ENCODE measurements around the gene COL4A6. TPM values are rescaled to one million over a fixed set of nuclear protein-coding genes. Genes with fewer than 3 reads are reported as not detected.
A peak's percentile ranks its signal among the peaks of the same experiment; 100 is the strongest.

Gene COL4A6
- total and polyA plus RNA-seq, 5 experiments from 2014 or later, result not detected

DNA sequence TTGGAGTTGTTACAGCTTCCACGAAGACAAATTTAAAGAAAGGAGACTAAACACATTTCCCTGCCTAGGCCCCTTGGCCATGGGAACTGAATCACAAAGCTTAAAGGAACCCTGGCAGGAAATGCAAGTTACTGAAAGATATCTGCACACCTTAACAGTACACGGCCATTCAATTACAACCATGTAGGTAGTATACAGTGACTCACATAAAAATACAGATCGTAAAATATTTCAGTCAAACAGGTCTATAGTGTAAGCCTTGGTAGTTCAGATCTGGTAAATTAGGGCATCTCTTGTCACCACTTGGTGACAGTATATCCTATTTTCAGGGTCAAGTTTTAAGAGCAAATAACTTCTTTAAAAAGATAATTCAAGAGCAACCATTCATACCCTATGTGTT lies 234.7 kb downstream of the COL4A6 start:
- Mint-ChIP-seq H3K4me3 (no peak overlapping the region), H3K36me3 (no peaks in the 10 kb centered on the region), H3K9me3 (no peaks in the 10 kb centered on the region), H3K4me1 (no peaks in the 10 kb centered on the region), H3K27me3 (peaks cover 0 to 13% (median 1%) of the 10 kb centered on the region in 5 donors), H3K27ac (no peak overlapping the region)
- POLR2A ChIA-PET, result no interaction called here
- DNase-seq (no peak), ATAC-seq (no peak)

DNA sequence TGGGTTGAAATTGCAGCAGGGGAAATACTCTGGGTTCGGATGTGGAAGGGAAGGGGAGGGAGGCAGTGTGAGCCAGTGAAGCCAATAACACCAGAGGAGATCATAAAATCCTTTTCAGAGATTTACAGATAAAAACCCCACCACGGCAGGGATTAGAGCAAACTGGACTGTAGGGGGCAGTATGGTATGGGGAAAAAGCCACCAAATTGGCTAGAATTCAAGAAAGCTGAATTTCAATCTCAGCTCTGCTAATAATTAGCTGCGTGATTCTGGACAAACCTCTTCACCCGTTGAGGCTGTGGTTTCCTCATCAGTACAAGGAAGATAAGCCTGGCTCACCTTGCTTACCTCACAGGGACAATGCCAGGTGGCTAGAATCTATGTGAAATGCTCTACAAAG lies 238.5 kb downstream of the COL4A6 start:
- POLR2A ChIA-PET, result no interaction called here
- Mint-ChIP-seq H3K9me3 (no peaks in the 10 kb centered on the region), H3K27ac (no peak overlapping the region), H3K4me1 (no peaks in the 10 kb centered on the region), H3K4me3 (no peak overlapping the region), H3K27me3 (peaks cover 0 to 5% (median 1%) of the 10 kb centered on the region in 5 donors), H3K36me3 (no peaks in the 10 kb centered on the region)
- DNase-seq (no peak), ATAC-seq (no peak)

DNA sequence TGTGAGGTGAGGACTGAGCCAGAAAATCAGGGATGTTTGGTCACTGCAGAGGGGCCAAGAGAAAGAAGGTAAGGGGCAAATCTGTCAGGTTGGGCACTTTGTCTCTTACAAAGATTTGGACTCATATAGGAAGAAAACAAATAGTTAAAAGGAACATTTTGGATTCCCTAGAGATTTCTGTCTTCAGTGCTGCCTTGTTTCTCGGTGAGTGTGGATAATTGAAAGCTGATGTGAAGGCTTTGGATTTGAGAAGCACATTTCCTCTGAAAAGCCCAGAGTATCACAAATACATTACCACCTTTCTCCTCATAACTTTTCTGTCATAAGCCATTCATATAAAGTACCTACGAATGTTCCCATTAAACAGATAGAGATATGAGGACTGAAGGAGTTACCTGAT lies 239.2 kb downstream of the COL4A6 start:
- POLR2A ChIA-PET, result no interaction called here
- Mint-ChIP-seq H3K4me3 (no peak overlapping the region), H3K27me3 (peaks cover 0 to 3% (median 1%) of the 10 kb centered on the region in 5 donors), H3K27ac (no peak overlapping the region), H3K36me3 (no peaks in the 10 kb centered on the region), H3K4me1 (no peaks in the 10 kb centered on the region), H3K9me3 (no peaks in the 10 kb centered on the region)
- no peak for ATAC-seq
- no peak for DNase-seq

DNA sequence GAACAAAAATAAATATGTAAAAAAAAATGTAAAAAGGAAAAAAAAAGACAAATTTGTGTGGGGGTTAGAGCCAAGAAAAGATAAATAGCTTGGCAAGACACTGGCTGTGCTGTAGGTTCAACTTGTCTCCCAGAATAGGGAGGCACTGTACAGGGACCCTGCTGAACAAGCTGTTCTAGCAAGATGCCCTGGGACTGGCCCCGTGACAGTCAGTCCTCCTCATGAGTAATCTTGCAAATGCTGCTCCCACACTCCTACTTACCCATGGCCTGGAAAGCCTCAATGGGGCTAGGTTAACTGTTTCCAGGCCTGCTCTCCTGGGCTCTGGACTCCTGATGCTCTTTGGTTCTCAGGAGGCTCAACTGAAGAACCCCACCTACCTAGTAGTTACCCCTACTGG lies 239.8 kb downstream of the COL4A6 start:
- no peaks in the 10 kb centered on the region for H3K4me1 Mint-ChIP-seq
- H3K9me3 Mint-ChIP-seq, result no peaks in the 10 kb centered on the region
- DNase-seq, result no peak
- peaks cover 0 to 3% (median 1%) of the 10 kb centered on the region in 5 donors for H3K27me3 Mint-ChIP-seq
- no peak for ATAC-seq
- no peaks in the 10 kb centered on the region for H3K36me3 Mint-ChIP-seq
- no peak overlapping the region for H3K4me3 Mint-ChIP-seq
- POLR2A ChIA-PET, result no interaction called here
- no peak overlapping the region for H3K27ac Mint-ChIP-seq

DNA sequence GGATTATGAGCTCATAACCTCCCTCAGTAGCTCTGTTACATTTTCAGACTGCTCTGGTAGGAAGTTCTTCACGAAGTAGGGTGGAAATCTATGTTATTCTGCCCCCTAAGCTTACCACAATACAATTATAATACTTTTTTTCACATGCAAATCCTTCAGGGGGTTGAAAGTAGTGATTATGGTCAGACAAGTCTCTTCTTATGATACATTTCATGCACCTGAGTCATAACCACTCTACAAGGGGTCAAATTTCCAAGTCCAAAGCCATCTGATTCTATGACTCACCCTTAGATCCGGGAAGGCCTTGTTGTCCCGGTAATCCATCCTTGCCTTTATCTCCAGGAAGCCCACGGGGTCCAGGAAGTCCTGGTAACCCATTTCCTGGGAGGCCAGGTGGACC lies 251.4 kb downstream of the COL4A6 start:
- POLR2A ChIA-PET, result no interaction called here
- H3K36me3 Mint-ChIP-seq, result no peaks in the 10 kb centered on the region
- H3K4me3 Mint-ChIP-seq, result no peak overlapping the region
- H3K9me3 Mint-ChIP-seq, result no peaks in the 10 kb centered on the region
- no peaks in the 10 kb centered on the region for H3K4me1 Mint-ChIP-seq
- ATAC-seq (no peak), DNase-seq (no peak)
- H3K27me3 Mint-ChIP-seq, result peaks cover 0 to 2% (median 0%) of the 10 kb centered on the region in 5 donors
- no peak overlapping the region for H3K27ac Mint-ChIP-seq

DNA sequence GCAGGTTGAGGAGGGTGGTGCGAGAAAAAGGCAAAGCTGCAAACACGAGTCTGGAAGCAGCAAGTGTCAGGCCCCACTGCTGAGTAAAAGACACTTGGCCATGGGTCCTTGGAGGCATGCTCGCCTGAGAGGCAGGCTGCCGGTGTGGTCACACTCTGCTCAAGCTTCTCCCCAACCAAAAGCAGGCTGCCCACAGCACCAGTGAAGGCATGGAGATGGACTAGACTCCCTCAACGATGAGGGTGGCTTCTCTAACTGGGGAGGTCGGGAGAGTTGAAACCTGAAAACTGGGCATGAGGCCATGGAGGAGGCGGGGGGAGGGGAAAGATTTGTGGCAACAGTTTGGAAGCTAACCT lies 260.1 kb downstream of the COL4A6 start:
- H3K27me3 Mint-ChIP-seq, result peaks cover 0 to 3% (median 0%) of the 10 kb centered on the region in 5 donors
- H3K36me3 Mint-ChIP-seq, result no peaks in the 10 kb centered on the region
- ATAC-seq (no peak), DNase-seq (no peak)
- H3K27ac Mint-ChIP-seq, result no peak overlapping the region
- H3K4me1 Mint-ChIP-seq, result no peaks in the 10 kb centered on the region
- POLR2A ChIA-PET, result no interaction called here
- no peaks in the 10 kb centered on the region for H3K9me3 Mint-ChIP-seq
- H3K4me3 Mint-ChIP-seq, result no peak overlapping the region

DNA sequence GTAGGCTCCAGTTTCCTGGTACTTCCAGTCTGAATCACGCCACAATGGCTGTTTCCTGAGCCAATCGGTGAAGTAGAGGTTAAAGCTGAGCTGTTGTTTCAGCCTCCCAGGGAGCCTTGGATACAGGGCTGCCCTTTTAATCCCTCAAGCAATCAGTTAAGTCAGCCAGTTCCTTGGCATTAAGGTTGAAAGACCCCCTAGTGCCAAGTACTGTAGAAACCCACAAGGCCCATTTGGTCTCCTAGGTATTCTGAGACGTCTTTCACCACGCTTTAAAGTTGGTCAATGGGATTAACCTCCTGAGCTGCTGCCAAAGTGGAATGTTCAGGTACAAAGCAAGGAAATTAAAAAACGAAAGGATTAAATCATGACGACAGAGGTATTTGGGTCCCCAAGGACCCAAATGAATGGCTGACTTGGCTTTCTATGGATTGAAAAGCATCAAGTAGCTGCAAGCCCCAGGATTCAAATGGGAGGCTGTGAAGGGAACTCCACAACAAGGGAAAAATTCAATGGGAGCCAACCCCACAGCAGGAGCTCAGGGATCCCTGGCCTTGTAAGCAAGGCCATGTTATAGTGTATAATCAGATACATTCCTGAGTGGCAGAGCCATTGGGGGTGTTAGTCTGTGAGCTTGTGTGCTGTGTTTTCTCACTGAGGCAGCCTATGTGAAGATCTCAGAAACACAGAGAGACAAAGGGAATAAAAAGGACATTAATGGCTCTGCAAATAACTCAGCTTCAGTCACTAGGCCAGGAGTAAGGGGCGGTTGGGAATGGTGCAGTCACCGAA lies 260.7 kb downstream of the COL4A6 start:
- Mint-ChIP-seq H3K27me3 (peaks cover 0 to 3% (median 0%) of the 10 kb centered on the region in 5 donors), H3K36me3 (no peaks in the 10 kb centered on the region), H3K27ac (no peak overlapping the region), H3K4me3 (no peak overlapping the region), H3K9me3 (no peaks in the 10 kb centered on the region), H3K4me1 (no peaks in the 10 kb centered on the region)
- POLR2A ChIA-PET, result no interaction called here
- ATAC-seq (no peak), DNase-seq (no peak)

DNA sequence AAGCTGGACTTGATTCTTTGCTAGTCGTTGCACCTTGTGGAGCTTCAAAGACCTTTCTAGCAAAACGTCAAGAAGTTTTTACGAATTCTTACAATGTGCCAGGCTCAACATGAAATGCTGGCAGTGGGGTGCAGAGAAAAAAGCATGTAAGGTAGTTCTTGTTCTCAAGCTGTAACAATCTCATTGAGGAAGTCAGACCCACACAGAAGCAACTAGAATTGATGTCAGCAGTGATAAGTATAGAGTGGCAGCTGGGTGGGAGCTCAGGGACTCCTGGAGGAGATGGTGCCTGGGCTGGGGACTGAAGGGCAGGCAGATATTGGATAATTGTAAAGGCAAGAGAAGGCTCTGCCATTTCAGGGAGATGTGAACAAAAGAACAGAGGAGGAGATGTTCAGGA lies 264.3 kb downstream of the COL4A6 start:
- ATAC-seq (no peak), DNase-seq (no peak)
- H3K27me3 Mint-ChIP-seq, result peaks cover 0 to 3% (median 0%) of the 10 kb centered on the region in 5 donors
- POLR2A ChIA-PET, result no interaction called here
- H3K9me3 Mint-ChIP-seq, result no peaks in the 10 kb centered on the region
- no peak overlapping the region for H3K4me3 Mint-ChIP-seq
- peak overlapping the region in 1 of 10 donors; percentile 22 for H3K27ac Mint-ChIP-seq
- H3K36me3 Mint-ChIP-seq, result no peaks in the 10 kb centered on the region
- no peaks in the 10 kb centered on the region for H3K4me1 Mint-ChIP-seq

DNA sequence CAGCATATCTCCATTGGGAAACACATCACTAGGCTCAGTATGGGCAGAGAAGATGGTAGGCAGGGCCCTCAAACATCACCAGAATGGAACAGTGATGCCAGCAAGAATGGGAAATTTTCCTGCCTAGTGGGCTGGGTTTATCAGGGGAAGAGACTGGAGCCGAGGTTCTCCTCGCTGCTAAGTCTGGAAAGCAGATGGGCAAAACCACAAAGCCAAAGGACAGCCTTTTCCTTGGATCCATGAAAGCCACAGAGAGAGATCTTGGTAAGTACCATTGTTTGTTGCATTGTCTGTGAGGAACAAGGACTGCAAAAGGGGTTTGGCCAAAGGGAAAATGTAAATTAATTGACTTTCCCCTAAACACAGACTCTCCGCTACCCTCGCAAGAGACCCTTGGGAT lies 266.6 kb downstream of the COL4A6 start:
- H3K27me3 Mint-ChIP-seq, result peaks cover 0 to 3% (median 0%) of the 10 kb centered on the region in 5 donors
- H3K4me3 Mint-ChIP-seq, result no peak overlapping the region
- no peak for ATAC-seq
- no peaks in the 10 kb centered on the region for H3K4me1 Mint-ChIP-seq
- no peaks in the 10 kb centered on the region for H3K9me3 Mint-ChIP-seq
- no peaks in the 10 kb centered on the region for H3K36me3 Mint-ChIP-seq
- H3K27ac Mint-ChIP-seq, result no peak overlapping the region
- DNase-seq, result no peak
- POLR2A ChIA-PET, result no interaction called here

DNA sequence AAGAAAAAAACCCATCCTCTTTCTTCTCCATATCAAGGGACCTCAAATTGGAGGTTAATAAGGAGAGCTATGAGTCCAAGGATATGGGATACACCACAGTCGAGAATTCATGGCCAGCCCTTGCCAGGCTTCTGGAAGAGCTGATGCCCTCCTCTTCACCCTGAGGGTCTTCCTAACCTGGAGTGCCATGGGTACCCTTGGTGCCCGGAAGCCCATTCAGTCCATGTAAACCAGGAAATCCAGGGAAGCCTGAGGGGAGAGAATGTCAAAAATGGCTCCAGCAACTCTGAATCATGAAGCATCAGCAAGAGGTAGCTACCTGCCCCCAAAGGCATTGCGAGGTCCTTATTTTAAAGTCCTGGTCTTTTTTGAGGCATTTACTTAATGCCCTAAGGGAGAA lies 268.5 kb downstream of the COL4A6 start:
- H3K4me1 Mint-ChIP-seq, result no peaks in the 10 kb centered on the region
- H3K4me3 Mint-ChIP-seq, result no peak overlapping the region
- POLR2A ChIA-PET, result no interaction called here
- DNase-seq (no peak), ATAC-seq (no peak)
- no peaks in the 10 kb centered on the region for H3K9me3 Mint-ChIP-seq
- H3K36me3 Mint-ChIP-seq, result no peaks in the 10 kb centered on the region
- peaks cover 0 to 3% (median 0%) of the 10 kb centered on the region in 5 donors for H3K27me3 Mint-ChIP-seq
- no peak overlapping the region for H3K27ac Mint-ChIP-seq

DNA sequence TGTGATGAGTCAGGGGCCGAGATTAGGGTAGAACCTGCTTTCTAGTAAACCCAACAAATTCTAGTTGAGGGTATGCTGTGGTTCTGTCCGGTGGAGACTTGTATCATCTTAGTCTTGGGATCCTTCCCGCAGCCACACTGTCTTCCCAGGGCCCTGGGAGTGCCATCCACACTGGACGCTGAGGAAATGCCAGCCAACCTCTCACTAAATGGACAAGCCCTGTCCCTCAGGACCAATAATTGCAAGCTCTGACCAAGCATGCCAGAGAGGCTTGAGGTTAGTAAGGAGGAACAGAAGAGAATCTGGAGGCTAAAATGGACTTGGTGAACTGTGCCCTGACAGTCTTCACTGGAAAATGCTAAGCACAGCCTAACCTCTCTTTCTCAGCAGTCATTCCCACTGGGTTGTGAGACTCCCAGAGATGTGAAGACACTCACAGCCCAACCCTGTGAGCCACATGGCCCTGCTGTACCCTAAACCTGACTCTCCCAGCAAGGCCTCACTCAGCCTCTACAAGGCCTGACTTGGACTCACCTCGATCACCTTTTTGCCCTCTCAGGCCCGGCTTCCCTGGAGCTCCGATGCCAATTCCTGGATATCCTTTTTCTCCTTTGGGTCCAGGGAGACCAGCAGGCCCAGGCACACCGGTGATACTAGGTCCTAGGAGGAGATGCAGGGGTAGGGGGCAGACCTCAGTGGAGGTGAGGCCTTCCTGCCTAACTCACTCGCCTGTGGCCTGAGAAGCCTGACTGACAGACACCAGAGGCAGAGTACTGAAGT lies 269.1 kb downstream of the COL4A6 start:
- ATAC-seq (no peak), DNase-seq (no peak)
- POLR2A ChIA-PET, result no interaction called here
- H3K4me1 Mint-ChIP-seq, result no peaks in the 10 kb centered on the region
- peaks cover 0 to 3% (median 0%) of the 10 kb centered on the region in 5 donors for H3K27me3 Mint-ChIP-seq
- no peak overlapping the region for H3K4me3 Mint-ChIP-seq
- H3K9me3 Mint-ChIP-seq, result no peaks in the 10 kb centered on the region
- no peaks in the 10 kb centered on the region for H3K36me3 Mint-ChIP-seq
- H3K27ac Mint-ChIP-seq, result no peak overlapping the region

DNA sequence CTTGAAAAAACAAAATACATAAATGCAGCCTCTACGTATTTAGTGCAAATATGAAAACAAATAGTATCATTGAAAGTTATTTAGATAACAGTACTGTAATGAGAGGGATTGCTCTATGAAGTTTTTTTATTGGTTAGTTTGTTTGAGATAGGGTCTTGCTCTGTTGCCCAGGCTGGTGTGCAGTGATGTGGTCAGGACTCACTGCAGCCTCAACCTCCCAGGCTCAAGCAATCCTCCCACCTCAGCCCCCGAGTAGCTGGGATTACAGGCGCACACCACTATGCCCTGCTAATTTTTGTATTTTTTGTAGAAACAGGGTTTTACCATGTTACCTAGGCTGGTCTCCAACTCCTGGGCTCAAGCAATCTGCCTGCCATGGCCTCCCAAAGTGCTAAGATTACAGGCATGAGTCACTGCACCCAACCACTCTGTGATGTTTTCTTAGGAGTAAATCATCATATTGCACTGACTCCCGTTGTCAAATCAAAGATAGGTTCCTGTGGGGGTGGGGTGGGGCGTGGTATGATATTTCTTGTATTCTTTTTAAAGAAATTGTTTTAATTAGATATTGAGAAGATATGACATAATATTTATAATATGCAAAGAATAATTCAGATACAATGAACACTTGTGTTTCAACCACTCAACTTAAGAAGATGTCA lies 270.9 kb downstream of the COL4A6 start:
- Mint-ChIP-seq H3K4me1 (no peaks in the 10 kb centered on the region), H3K36me3 (no peaks in the 10 kb centered on the region), H3K27me3 (no peaks in the 10 kb centered on the region), H3K4me3 (no peak overlapping the region), H3K27ac (no peak overlapping the region), H3K9me3 (peaks cover 0 to 4% (median 0%) of the 10 kb centered on the region in 9 donors)
- ATAC-seq (no peak), DNase-seq (no peak)
- POLR2A ChIA-PET, result no interaction called here

DNA sequence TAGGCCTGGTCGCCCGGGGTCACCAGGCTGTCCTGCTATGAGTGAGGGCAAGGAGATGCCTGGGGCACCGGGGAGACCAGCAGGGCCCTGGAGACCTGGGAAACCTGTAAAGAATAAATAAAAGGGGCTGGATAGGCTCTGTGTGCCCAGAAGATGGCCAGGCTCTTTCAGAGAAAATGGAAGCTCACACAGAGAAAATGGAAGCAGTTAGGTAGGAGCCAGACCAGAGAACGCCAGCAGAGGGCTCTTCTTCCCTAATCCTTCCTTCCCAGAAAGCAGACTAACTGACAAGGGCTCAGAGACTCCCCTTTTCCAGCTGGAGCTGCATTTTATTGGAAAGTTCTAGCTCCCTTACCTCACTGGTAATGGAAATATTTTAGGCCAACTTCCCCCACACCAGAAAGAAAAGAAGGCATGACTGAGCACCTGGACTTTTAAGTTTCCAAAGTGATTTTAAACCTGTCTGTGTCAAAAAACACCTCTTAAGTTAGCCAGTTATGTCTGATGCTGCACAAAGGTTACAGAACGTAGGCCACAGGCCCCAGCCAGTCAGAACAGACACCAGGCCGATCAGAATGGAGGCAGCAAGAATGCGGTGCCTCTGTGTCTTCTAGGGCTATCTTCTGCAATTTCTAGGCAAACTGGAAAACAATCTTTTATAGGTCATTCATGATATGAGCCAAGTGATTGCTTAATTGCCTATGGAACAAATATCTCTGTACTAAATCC lies 272.7 kb downstream of the COL4A6 start:
- DNase-seq (no peak), ATAC-seq (no peak)
- POLR2A ChIA-PET, result no interaction called here
- Mint-ChIP-seq H3K4me1 (no peaks in the 10 kb centered on the region), H3K36me3 (no peaks in the 10 kb centered on the region), H3K9me3 (peaks cover 0 to 4% (median 0%) of the 10 kb centered on the region in 9 donors), H3K4me3 (no peak overlapping the region), H3K27me3 (no peaks in the 10 kb centered on the region), H3K27ac (no peak overlapping the region)

All from naive thymus-derived CD8-positive, alpha-beta T cell (primary cell).